ENCODE data around the gene SPINDOC.
"Not testable (repeated sequence)": the region's sequence is repeated elsewhere in the genome, so short reads cannot be mapped to it uniquely, and the experiment has no call there.

Gene SPINDOC

DNA sequence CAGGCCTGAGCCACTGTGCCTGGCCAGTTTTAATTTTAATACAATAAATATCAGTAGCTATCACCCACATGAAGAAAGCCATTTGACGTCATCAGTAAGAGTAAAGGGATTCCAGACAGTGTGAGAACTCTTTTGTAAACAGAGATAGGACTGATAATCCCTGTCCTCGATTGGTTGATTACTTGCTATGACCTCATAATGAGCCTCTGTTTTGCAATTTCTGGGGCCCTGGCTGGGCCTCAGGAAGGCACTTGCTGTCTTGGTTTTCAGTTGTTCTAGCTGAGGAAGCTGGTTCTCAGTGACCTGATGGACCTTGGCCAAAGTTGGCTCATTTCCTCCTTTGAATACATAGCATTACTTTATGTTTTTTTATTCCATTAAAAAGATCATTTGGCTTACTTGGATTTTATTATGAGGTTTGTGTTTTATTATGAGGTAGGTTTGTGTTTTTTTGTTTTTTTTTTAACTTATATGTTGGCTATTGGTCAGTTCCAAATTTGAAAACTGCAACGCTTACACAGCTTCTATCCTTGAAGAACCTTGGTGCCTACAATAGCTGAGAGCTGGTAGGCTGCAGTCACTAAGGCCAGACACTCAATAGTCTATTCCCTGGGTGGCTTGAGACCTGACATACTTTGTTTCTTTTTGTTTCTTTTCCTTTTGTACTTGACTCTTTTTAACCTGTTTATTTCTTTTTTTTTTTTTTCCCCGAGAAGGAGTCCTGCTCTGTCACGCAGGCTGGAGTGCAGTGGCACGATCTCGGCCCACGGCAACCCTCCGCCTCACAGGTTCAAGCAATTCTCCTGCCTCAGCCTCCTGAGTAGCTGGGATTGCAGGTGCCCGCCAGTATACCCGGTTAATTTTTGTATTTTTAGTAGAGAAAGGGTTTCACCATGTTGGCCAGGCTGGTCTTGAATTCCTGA, 45.6 kb downstream of the SPINDOC start:
- no peak for DNase-seq

DNA sequence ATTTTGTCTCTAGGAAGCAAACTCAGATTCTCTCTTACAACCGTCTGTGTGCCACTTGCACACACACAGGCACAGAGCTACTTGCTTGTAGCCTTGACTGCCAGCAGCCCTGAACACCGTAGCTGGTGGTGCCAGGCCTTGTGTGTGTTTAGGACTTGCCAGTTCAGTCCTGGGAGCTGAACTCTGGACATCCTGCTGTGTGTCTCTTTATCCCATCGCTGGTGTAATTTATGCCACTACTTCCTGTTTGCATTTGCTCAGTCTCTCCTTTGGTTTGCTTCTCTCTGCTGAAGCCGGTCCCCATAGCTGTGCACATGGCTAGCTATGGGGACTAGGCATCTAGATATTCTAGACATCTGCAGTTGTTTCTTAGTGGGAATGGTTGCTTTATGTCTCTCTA, 49.7 kb downstream of the SPINDOC start:
- DNase-seq, result no peak

- not testable (repeated sequence) for DNase-seq
Measured at GRCh38 chr11:63863620-63864019, 50.4 kb downstream of the SPINDOC start.

DNA sequence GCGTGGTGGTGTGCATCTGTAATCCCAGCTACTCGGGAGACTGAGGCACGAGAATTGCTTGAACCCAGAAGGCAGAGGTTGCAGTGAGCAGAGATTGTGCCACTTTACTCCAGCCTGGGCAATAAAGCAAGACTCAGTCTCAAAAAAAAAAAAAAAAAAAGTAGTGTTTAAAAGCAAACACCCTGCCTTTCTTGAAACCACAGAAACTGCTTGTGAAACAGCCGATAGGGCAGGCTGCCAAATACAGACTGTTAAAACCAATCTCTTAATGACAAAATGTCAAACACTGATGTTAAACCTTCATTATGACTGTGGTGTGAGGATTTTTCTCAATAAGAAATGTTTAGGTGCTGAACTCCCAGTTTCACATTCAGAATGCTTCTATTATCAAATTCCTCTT, 53.0 kb downstream of the SPINDOC start:
- no peak for DNase-seq

- DNase-seq, result no peak
Measured at GRCh38 chr11:63867511-63867910, 54.3 kb downstream of the SPINDOC start.

- no peak for DNase-seq
Measured at GRCh38 chr11:63868399-63869064, 55.3 kb downstream of the SPINDOC start.

DNA sequence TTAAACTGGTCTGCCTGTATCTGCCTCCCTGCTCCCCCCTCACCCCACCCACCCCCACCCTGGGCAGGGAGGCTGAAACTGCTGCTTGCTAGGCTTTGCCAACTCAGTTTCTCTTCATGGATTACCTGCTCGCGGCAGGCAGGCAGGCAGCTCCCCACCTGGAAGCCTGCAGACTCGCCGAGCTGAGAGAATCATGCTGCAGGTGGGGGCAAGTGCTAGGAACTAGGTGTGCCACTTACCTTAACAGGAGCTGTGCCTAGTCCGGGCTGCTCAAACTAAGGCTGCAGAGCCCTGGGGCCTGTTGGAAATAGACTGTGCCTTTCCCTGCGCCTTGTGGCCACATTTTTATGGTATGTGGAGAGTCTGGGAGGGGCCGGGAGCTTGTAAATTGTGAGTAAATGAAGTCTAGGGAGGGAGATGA, 55.9 kb downstream of the SPINDOC start:
- no peak for DNase-seq

DNA sequence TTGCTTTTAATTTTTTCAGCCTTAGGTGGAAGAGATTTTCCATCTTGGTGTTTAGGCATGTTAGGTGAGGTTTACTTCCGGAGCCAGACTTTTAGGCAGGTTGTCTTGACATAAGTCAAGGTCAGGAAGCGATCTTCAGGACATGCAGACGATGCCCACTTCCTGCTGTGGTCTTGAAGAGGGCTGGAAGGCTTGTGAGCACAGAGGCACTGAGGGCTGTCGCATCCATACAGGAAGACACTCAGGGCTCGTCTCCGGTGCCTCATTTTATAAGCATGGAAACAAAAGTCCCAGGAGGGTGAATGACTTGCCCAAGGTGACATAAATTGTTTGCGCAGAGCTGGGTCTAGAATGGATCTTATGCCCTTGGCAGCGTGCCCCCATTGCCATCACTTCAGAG, 56.4 kb downstream of the SPINDOC start:
- no peak for DNase-seq

GRCh38 chr11:63870351-63871140, 57.3 kb downstream of the SPINDOC start:
- DNase-seq, result no peak

GRCh38 chr11:63871962-63872799, 58.9 kb downstream of the SPINDOC start:
- no peak for DNase-seq

DNA sequence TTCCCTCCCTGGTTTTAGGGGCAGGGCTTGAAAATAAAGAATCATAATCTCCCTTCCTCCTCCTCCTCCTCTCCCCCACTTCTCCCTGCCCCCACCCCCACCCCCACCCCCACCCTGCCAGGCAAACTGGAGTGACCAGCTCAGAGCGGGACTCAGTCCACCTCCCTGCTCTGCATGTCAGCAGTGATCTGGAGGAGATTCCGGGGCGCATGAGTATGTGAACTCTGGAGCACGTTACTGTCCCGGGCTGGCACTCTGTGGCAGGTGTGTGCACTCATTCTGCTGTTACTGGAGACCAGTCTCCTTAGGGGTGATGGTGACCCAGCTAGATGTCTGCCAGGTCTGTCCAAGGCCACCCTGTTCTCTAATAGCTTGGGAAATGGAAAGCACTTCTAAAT, 59.5 kb downstream of the SPINDOC start:
- DNase-seq, result no peak

GRCh38 chr11:63873311-63873710, 60.1 kb downstream of the SPINDOC start:
- DNase-seq, result no peak

DNA sequence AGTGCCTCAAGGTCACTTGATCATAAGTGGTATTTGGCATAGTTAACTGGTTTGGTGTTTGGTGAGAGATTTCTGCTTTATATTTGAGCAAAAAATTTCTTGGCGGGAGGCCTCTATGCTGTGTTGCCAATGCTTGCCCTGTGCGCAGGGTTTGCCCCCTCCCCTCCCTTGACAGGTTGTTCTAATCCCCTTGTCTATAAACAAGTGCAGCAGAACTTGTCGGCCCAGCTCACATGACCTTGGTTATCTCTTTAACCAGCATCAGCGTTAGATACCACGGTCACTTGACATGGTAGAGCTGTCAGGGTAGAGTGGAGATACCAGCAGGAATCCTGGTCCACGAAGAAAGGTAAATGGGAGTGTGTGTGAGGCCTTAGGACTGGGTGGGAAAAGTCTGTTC, 61.3 kb downstream of the SPINDOC start:
- DNase-seq, result no peak

- DNase-seq, result no peak
Measured at GRCh38 chr11:63875506-63876065, 62.3 kb downstream of the SPINDOC start.

DNA sequence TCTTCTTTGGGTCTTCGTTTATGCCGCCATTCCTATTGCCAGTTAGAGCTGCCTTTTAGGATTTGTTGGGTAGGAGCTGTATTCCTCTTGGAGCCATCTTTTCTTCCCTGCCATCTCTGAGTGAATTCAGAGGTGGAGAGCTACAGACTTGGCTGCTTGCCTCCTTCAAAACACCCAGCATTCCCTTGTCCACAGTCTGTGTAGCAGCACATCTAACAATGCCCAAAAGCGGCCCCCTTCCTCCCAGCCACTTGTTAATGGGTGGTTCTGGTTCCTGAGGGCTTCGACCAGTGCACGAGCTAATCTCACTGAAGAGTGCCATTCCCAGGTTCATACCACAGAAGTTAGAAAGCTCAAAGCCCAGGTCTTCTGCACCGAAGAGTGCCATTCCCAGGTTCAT, 63.4 kb downstream of the SPINDOC start:
- DNase-seq, result no peak

Measured in NCI-H526 treated with DMSO at 0.1 percent for 48 hours (cell line).